Uterus (tissue), 4 donors: ENCODE measurements around the gene EIF4E2. TPM values are rescaled to one million over a fixed set of nuclear protein-coding genes. Genes with fewer than 3 reads are reported as not detected.

Source experiments
- DNase-seq, 2 donors: peaks; one replicate each; pipeline ENCODE4 v3.0.0-alpha.2; 2019 to 2020
- H3K27ac ChIP-seq, 2 donors: fragments of 200-600 bp; sonication (generic); 1 replicate in 1 of 2; 2 replicates in 1 of 2; pipeline ENCODE4 v1.5.1; 2016 to 2018
- H3K27me3 ChIP-seq, 2 donors: fragments of 200-600 bp; sonication (generic); one replicate each; pipeline ENCODE4 v1.5.1; 2018 to 2019; ENCODE audit warnings: control low read depth in 1 of 2
- H3K36me3 ChIP-seq, 2 donors: fragments of 200-600 bp; sonication (generic); one replicate each; pipeline ENCODE4 v1.5.1; 2019; ENCODE audit warnings: control low read depth in 1 of 2
- H3K4me1 ChIP-seq, 2 donors: fragments of 200-600 bp; sonication (generic); one replicate each; pipeline ENCODE4 v1.5.1; 2018 to 2019; ENCODE audit warnings: control low read depth in 1 of 2
- H3K4me3 ChIP-seq, 2 donors: fragments of 200-600 bp; sonication (generic); 1 replicate in 1 of 2; 2 replicates in 1 of 2; pipeline ENCODE4 v1.5.1; 2018 to 2019; ENCODE audit warnings: mild to moderate bottlenecking in 1 of 2
- H3K9me3 ChIP-seq, 2 donors: fragments of 200-600 bp; sonication (generic); one replicate each; pipeline ENCODE4 v1.5.1; 2019; ENCODE audit warnings: control low read depth in 1 of 2
- POLR2A ChIP-seq, 2 donors: fragments of 450-650 bp; IDR thresholded peaks; one replicate each; pipeline ENCODE4 v1.6.1; 2016; ENCODE audit warnings: antibody characterized with exemption in 2 of 2, mild to moderate bottlenecking in 1 of 2, moderate library complexity in 1 of 2
- intact Hi-C: fragments of 100-400 bp; cut with DNase I; formaldehyde crosslinking; loops from one replicate; pipeline ENCODE4 v1.15.1; 2023; ENCODE audit warnings: low total_unique reads
- total RNA-seq, 4 donors: library from RNA; depleted of rRNA in 3 of 4; stranded (reverse); fragments of >200 nt in 3 of 4; gene quantifications; one replicate each; pipeline versions ENCODE4 v1.1.0 to v1.2.4, GENCODE V29; 2014 to 2023
- TF ChIP-seq, protein P1 (sequence below), 4 experiments: fragments of 200-600 bp in 2 of 4; fragments of 450-650 bp in 2 of 4; sonication (generic) in 2 of 4; IDR thresholded peaks; one replicate each; pipeline ENCODE4 v1.5.1; 2016 to 2019; ENCODE audit warnings: antibody characterized with exemption in 4 of 4, mild to moderate bottlenecking in 2 of 4, moderate library complexity in 1 of 4
- donor health status: DM: yes; HTN: yes; CAD: no.

The EIF4E2 gene
- total RNA-seq, 4 donors from 2014 or later: 24.3 to 195 (median 56.6) TPM

DNA sequence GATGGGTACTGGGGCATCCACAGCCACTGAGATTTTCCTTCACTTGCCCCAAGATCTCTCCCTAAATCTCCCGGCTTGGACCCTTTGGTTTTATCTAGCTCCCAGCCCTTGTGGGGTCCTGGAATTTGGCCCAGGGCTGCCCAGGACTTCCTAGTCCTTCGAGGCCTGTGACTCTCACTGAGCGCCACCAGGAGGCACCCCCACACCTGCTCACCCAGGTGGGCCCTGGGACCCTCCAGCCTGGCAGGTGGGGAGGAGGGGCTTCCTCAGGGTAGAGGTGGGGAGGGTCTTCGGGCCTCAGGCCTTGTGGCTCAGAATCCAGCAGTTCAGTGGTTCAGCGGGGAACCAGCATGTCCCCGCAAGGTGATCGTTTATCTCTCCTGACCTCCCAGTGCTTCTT, 42.2 kb upstream of the EIF4E2 start:
- H3K27ac ChIP-seq: no peak overlapping the region
- H3K4me3 ChIP-seq: no peak overlapping the region
- H3K27me3 ChIP-seq: no peaks in the 10 kb centered on the region
- H3K9me3 ChIP-seq: no peaks in the 10 kb centered on the region
- peaks cover 0 to 3% of the 10 kb centered on the region in 2 donors for H3K4me1 ChIP-seq
- H3K36me3 ChIP-seq: no peaks in the 10 kb centered on the region
- no peak for DNase-seq
- intact Hi-C loops: no loop called here
- TF ChIP-seq POLR2A (IDR thresholded peaks at IDR 0.05): no peak
- TF ChIP-seq, protein P1, sequence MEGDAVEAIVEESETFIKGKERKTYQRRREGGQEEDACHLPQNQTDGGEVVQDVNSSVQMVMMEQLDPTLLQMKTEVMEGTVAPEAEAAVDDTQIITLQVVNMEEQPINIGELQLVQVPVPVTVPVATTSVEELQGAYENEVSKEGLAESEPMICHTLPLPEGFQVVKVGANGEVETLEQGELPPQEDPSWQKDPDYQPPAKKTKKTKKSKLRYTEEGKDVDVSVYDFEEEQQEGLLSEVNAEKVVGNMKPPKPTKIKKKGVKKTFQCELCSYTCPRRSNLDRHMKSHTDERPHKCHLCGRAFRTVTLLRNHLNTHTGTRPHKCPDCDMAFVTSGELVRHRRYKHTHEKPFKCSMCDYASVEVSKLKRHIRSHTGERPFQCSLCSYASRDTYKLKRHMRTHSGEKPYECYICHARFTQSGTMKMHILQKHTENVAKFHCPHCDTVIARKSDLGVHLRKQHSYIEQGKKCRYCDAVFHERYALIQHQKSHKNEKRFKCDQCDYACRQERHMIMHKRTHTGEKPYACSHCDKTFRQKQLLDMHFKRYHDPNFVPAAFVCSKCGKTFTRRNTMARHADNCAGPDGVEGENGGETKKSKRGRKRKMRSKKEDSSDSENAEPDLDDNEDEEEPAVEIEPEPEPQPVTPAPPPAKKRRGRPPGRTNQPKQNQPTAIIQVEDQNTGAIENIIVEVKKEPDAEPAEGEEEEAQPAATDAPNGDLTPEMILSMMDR (IDR thresholded peaks at IDR 0.05): no peak

DNA sequence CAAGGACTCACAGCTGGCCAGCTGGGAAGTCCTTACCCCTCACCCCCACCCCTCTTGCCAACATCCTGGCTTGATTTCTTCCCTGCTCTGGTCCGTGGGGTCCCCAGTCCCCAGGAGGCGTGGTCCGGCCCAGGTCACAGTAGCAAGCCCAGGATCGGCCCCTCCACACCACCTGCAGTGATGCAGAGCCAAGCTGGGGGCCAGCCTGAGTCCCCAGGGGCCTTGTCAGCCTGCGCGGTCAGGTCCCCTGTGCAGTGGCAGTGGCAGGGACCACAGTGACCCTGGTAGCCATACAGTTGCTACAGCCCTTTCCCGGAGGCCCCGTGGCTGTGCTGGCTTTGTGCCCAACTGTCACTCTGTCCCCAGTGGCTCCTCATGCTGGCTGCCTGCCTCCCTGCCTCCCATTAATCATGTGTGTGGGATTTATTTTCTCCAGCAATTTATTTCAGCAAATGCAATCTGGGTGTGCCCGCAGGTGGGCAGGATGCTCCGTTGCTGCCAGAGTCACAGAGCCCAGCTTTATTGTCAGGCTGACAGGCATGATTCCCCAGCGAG, 39.1 kb upstream of the EIF4E2 start:
- Histone ChIP-seq H3K27me3 (no peaks in the 10 kb centered on the region), H3K4me3 (no peak overlapping the region), H3K9me3 (no peaks in the 10 kb centered on the region), H3K27ac (no peak overlapping the region), H3K36me3 (no peaks in the 10 kb centered on the region), H3K4me1 (no peaks in the 10 kb centered on the region)
- TF ChIP-seq, protein P1 (IDR thresholded peaks at IDR 0.05): no peak
- no peak for TF ChIP-seq POLR2A (IDR thresholded peaks at IDR 0.05)
- intact Hi-C loops: no loop called here
- DNase-seq: no peak

DNA sequence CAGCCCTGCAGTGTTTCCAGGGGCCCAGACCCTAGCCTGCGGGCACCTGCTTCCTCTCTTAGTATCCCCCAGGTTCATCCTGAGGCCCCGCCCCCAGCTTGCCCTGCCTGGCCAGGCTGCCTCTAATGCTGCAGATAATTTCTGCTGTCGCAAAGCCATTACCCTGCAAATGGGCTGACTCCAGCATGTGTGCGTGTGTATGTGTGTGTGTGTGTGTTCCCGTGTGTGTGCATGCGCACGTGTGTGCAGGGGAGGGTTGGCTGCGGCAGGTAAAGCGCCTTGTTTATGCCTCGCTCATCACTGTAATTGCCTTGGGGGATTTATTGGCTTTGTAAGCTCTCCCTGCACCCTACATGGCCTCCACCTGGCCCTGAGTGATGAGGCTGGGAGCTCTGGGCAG, 37.9 kb upstream of the EIF4E2 start:
- DNase-seq: no peak
- H3K27ac ChIP-seq: no peak overlapping the region
- H3K27me3 ChIP-seq: no peaks in the 10 kb centered on the region
- TF ChIP-seq, protein P1 (IDR thresholded peaks at IDR 0.05): no peak
- TF ChIP-seq POLR2A (IDR thresholded peaks at IDR 0.05): no peak
- intact Hi-C loops: no loop called here
- no peak overlapping the region for H3K4me3 ChIP-seq
- H3K4me1 ChIP-seq: no peaks in the 10 kb centered on the region
- no peaks in the 10 kb centered on the region for H3K9me3 ChIP-seq
- no peaks in the 10 kb centered on the region for H3K36me3 ChIP-seq

GRCh38 chr2:232513353-232513752, 37.1 kb upstream of the EIF4E2 start:
- Histone ChIP-seq H3K4me1 (no peaks in the 10 kb centered on the region), H3K36me3 (no peaks in the 10 kb centered on the region), H3K4me3 (no peak overlapping the region), H3K27ac (no peak overlapping the region), H3K9me3 (no peaks in the 10 kb centered on the region), H3K27me3 (no peaks in the 10 kb centered on the region)
- no peak for DNase-seq
- intact Hi-C loops: no loop called here
- no peak for TF ChIP-seq POLR2A (IDR thresholded peaks at IDR 0.05)
- TF ChIP-seq, protein P1 (IDR thresholded peaks at IDR 0.05): no peak

- no peaks in the 10 kb centered on the region for H3K4me1 ChIP-seq
- intact Hi-C loops: no loop called here
- no peaks in the 10 kb centered on the region for H3K27me3 ChIP-seq
- TF ChIP-seq POLR2A (IDR thresholded peaks at IDR 0.05): no peak
- TF ChIP-seq, protein P1 (IDR thresholded peaks at IDR 0.05): no peak
- no peak overlapping the region for H3K27ac ChIP-seq
- H3K9me3 ChIP-seq: no peaks in the 10 kb centered on the region
- no peak overlapping the region for H3K4me3 ChIP-seq
- no peaks in the 10 kb centered on the region for H3K36me3 ChIP-seq
- no peak for DNase-seq
Measured at GRCh38 chr2:232515639-232516038, 34.9 kb upstream of the EIF4E2 start.
